PFSK-1 (cell line): ENCODE results near the gene APOM.

Experiments
- FOXP2 ChIP-seq: optimal IDR thresholded peaks from 2 replicates; pipeline ENCODE3; 2011; ENCODE audit warnings: borderline replicate concordance, control low read depth, inconsistent platforms; ENCODE audit not compliant: insufficient read depth; ENCODE audit errors: extremely low read length, extremely low read depth
- POLR2AphosphoS5 ChIP-seq: IDR thresholded peaks from 2 replicates; pipeline ENCODE4 v1.6.1; 2012; ENCODE audit warnings: low read depth, mild to moderate bottlenecking, control low read depth, low read length, moderate library complexity
- REST ChIP-seq, 2 experiments: IDR thresholded peaks; 2 replicates each; pipeline versions ENCODE4 v1.6.1 to v1.8.0; 2011 to 2012; ENCODE audit warnings: low read depth in 2 of 2, low read length in 2 of 2, control low read depth in 1 of 2, inconsistent platforms in 1 of 2, mild to moderate bottlenecking in 1 of 2, moderate library complexity in 1 of 2; ENCODE audit not compliant: insufficient read depth in 1 of 2
- SIN3A ChIP-seq: IDR thresholded peaks from 2 replicates; pipeline ENCODE4 v1.6.1; 2012; ENCODE audit warnings: mild to moderate bottlenecking, low read length, moderate library complexity, borderline replicate concordance; ENCODE audit not compliant: insufficient read depth
- TAF1 ChIP-seq: IDR thresholded peaks from 2 replicates; pipeline ENCODE4 v1.6.1; 2012; ENCODE audit warnings: low read length, control low read depth, borderline replicate concordance; ENCODE audit not compliant: insufficient read depth

Gene APOM

GRCh38 chr6:31654574-31655348, 933 bp upstream of the APOM start:
- TF ChIP-seq FOXP2, result no peak
- TF ChIP-seq TAF1, result no peak
- no peak for TF ChIP-seq SIN3A
- no peak for TF ChIP-seq REST (IDR thresholded peaks at IDR 0.05; ENCODE audit: insufficient read depth in 1 of 2, low read depth in 2 of 2, low read length in 2 of 2)
- no peak for TF ChIP-seq POLR2AphosphoS5

GRCh38 chr6:31657406-31658157, 1.9 kb downstream of the APOM start:
- TF ChIP-seq REST (IDR thresholded peaks at IDR 0.05; ENCODE audit: insufficient read depth in 1 of 2, low read depth in 2 of 2, low read length in 2 of 2) (peak in 1 of 2 experiments; percentile 46; a peak in 1 of 4 replicates), POLR2AphosphoS5 (no peak), SIN3A (no peak), TAF1 (no peak), FOXP2 (no peak)

DNA sequence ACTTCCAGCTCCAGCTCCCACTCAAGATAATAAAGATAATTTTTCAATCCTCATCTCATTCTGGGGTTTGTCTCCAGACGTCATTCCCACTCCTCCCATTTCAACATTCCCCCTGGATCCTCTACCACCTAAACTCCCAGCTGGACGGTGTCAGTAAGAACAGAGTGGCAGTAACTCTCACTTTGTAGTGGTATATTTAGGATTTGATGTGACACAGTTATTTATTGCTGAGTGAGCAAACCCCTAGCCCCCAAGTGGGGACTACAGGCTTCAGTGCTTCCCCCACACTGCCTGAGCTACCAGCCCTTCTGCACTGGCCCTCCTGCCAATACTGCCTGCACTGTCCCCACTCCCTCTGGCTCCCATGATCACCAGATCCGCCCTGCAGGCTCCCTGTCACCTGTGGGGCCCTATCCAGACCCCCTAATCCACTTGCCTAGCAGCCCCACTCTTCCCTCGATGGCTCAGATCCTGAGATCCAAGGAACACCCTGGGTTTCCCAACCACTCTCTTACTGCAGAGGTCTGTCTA, 2.5 kb downstream of the APOM start:
- TF ChIP-seq TAF1 (no peak), FOXP2 (no peak), POLR2AphosphoS5 (no peak), SIN3A (no peak), REST (IDR thresholded peaks at IDR 0.05; ENCODE audit: insufficient read depth in 1 of 2, low read depth in 2 of 2, low read length in 2 of 2) (no peak)

DNA sequence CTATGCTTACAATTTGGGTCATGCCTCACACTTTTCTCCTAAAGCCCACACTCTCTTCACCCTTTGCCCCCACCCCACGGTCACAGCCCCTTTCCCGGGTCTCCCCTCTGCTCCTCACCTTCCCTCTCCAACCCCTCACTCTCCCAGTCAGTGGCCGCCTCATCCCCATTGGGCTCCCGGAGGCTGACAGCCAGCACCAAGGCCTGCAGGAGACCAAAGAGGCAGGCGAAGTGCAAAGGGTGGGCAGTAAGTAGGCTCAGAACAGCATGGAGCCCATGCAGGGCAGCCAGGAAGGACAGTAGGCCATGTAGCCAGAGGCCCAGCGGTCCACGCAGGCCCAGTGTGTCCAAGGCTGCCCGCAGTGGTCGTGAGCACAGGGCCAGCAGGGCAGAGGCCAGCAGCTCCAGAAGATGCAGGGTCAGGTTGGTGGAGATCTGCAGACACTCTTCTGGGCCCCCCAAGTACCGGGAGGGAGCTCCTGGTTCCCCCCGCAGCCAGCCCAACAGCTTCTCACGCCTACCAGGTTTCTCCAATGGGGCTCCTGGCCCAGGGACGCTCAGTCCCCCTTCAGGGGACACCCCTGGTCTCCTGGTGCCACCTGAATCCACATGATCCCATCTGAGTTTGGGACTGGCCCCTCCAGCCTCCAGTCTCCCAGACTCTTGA, 3.4 kb downstream of the APOM start:
- TF ChIP-seq SIN3A (no peak), REST (IDR thresholded peaks at IDR 0.05; ENCODE audit: insufficient read depth in 1 of 2, low read depth in 2 of 2, low read length in 2 of 2) (no peak), FOXP2 (no peak), TAF1 (no peak), POLR2AphosphoS5 (no peak; the same call in 1 of the 2 replicates)
